Urothelium cell line (cell line): Measurements from ENCODE around the gene MDGA2.
"Not testable (repeated sequence)": the region's sequence is repeated elsewhere in the genome, so short reads cannot be mapped to it uniquely, and the experiment has no call there.

Source experiments
- DNase-seq: peaks from one replicate; pipeline ENCODE4 v3.0.0; 2011; ENCODE audit warnings: low spot score, mixed read lengths
- FAIRE-seq: peaks from 2 replicates; lab custom pipeline; 2011; peaks lifted over from hg19 to GRCh38; lab: Jason Lieb, UNC

MDGA2 gene

DNA sequence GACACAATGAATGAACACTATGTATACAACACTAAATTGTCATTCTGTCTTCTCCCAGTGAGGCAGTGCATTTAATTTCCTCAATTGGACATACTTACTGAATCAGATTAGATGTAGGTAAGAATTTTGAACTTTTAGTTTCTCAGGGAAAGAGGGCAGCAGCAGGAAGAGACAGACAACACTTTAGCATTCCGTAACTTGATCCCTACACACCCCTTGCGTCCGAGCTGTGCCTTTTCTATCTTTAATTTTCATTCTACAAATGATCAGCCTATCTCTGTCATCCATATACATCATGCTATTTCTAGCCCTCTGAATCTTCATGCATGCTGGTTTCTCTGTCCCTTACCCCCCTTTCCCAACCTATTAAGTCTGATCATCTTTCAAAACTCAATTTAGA, 665.8 kb downstream of the MDGA2 start:
- FAIRE-seq, result peak; percentile 82
- DNase-seq, result no peak

DNA sequence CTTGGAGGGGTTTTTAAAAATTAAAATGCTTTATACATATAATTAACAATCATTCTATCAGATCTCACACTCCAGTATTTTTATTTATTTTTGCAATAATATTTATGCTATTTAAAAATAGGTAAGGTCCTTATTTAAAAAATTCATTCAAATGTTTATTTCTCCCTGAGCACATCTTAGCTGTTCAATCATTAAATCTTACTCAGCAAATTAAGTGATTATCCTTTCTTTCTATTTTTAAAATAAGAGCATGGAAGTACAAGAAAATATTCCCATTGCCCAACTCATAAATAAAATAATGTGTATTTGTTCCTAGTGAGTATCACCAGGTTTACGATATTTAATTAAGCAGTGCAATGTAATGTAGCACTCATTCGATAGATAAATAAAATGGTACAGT, 666.7 kb downstream of the MDGA2 start:
- DNase-seq (no peak), FAIRE-seq (no peak)

DNA sequence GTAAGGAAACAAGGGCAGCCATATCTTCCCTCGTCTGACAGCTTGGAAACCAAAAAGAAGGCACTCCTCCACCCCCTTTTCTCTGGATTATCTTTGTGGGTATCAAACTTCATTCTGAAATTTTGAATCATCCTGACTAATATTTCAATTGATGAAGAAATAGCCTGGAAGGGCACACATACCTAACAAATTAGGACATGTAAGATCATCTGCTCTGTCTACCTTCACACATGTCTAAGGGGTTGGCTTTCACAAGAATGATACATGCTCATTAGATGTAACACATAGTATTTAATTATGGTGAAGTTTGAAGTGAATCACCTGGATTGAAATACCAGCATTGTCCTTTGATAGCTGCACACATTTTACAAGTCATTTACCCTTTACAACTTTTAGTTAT, 675.7 kb downstream of the MDGA2 start:
- FAIRE-seq, result no peak

DNA sequence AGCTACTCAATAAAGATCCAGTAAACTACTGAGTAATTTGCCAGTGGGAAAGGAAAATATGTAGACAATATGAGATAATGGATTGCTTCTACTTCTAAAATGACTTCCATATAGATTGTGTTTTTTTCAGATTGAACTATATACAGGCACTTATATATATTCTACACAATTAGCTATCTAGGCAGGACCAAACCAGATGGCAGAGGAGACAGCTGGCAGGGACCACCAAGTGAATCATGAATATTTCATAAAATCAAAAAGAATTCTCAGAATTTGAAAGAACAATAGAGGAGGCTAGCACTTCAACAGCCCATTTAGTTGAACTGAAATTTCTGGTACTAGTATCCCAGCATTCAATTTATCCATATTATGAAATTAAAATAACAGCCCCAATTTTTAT, 685.8 kb downstream of the MDGA2 start:
- FAIRE-seq, result no peak
- DNase-seq, result no peak

More for the DNA sequence above, 675.7 kb downstream of the MDGA2 start:
- no peak for DNase-seq

DNA sequence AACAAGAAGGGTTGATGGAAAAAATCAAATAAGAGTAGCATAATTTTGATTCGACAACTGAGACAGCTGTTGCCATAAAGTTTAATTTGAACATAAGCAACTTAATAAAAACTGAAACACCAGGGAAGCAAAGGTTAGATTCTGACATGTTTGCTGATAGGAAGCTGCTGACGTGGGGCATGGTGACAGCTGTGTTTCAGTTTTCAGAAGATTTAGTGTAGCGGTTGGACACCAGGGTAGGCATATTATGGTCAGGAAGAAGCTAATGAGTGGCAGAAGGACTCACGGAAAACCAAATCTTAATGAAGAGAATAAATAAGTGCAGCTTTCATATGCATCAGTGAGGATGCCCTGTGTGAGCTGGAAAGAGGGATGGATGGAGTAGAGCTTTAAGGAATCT, 687.1 kb downstream of the MDGA2 start:
- no peak for FAIRE-seq
- DNase-seq, result no peak

DNA sequence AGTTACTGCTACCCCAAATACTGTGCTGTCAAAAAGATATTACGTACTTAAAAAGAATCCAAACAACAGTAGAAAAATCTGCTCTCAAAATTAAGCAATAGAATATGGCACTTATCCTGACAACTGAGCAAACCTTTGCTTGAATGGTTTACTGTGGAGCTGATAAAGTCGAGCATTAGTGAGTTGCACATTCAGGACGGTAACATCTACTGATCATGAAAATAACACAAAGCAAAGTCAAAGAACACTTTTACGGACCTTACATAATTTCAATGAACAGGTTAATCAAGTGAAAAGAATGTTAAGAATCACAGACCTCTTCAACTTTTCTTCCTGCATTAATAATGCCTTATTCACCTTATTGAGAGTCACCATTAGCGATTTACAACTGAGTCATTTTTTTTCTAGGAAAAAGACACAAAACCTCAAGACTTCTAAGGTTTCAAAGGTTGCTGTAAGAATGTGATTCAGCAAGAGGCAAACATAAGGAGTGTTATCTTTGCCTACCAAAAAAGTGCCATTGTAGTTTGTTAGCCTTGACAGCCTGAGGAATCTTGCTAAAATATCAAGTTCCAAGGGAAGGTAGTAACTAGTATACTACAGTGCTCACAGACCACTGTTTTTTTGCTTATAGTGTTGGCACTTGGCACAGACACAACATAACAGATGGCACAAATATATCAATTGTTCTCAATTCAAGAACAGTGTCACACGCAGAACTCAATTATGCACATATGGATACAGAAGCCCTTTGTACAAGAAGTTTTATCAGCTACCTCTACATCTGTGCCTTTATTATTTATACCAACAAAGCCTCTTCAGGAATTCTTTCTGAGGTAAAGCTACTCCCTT, 689.6 kb downstream of the MDGA2 start:
- FAIRE-seq, result peak; percentile 63
- peak; percentile 16 for DNase-seq

DNA sequence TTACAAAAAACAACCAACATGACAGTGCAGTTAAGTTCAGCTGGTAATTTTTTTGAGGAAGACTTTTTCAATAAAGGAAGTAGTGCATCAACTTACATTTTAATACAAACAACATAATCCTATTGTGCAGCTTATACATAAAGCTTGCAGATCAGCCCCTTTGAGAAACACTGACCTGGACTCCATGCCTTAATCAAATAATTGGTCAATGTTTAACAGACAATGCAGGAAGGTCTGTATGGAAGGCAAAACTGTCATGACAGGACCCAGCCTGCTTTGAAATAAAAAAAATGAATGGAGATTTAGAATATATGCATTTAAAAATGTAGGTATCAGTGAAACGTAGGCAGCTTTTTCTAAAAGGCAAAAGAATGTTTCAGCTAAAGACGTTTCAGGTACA, 702.1 kb downstream of the MDGA2 start:
- DNase-seq (no peak), FAIRE-seq (peak; percentile 30)

DNA sequence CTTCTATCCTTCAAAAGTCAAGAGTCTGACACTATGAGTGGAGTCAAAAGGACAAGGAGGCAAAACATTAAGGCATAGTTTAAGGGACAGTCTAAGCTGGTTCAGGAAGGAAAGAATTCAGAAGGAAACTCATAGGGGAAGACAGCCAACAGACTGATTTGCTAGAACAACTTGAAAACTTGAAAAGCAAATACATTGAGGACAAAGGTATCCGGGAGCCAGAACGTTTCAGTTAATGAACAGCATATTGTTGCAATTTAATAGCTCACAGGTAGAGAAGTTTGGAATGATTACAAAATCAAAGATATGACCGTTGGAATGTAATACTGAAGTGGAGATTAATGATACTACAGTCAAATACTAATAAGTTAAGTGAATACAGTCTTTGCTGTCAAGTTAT, 711.0 kb downstream of the MDGA2 start:
- FAIRE-seq (peak; percentile 35), DNase-seq (no peak)

DNA sequence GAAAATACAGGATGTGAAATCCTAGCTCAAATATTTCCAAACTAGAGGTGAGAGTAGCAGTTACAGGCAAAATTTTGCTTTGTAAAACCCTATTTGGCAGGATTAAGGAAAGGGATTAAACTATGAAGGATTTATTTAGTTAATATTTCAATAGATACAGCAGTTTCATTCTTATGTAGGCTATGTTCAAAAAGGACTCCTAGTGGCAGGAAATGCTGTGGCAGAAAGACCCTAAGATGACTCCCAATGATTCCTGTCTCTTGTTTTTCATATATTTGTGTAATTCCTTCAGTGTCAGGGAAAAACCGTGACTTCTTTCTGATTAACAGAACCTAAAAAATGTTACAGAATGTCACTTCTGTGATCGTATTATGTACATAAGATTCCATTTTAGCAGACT, 724.3 kb downstream of the MDGA2 start:
- FAIRE-seq (no peak), DNase-seq (no peak)

DNA sequence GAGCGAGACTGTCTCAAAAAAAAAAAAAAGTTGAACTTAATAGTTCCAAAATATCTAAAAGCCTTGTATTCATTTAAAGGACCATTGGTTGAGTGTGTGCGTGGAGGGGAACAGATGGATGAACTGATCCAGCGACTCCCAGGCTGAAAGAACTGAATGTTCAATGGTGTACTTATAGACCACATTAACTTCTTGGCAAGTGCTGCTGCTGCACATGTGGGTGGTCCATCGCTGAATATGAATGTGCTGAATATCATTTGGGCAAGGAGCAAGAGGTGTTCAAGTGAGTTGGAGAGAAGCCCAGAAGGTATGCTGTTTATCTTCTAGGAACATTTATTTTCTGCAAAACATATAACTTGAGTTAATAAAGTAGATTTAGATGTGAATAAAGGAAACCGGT, 734.8 kb downstream of the MDGA2 start:
- DNase-seq (no peak), FAIRE-seq (no peak)

DNA sequence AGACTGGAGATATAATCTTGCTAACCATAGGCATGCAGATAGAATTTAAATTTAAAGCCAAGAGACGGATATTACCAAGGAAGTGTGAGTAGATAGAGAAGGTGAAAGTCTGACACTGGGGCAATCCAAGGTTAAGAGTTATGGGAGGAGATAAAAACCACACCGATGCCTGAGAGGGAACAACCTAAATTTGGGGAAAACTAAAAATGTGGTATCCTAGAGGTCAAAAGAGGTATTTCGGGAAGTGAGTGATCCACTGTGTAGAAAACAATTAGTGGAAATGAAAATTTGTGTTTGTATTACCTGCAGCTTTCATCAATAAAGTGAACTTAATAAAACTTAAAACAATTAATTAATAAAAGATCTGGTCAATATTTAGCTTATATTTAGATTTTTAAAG, 754.9 kb downstream of the MDGA2 start:
- DNase-seq (no peak), FAIRE-seq (no peak)

DNA sequence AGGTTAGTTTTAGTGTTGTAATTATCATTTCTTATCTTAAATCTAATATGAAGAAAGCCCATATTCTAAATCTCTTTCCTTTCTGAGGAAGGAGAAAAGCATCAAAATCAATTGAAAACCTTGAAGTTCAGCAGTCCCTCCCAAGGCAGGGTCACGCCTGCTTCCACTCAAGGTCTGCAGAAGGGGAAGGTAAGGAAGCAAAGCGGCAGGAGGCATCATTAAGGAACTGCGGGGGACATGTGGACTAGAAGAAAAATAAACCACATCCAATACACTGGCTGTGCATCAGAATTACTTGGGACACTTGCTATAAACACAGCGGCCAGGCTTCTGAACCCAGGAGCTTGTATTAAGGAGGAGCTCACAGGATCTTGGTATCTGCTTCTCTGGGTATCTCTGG, 759.9 kb downstream of the MDGA2 start:
- DNase-seq, FAIRE-seq: not testable (repeated sequence)

DNA sequence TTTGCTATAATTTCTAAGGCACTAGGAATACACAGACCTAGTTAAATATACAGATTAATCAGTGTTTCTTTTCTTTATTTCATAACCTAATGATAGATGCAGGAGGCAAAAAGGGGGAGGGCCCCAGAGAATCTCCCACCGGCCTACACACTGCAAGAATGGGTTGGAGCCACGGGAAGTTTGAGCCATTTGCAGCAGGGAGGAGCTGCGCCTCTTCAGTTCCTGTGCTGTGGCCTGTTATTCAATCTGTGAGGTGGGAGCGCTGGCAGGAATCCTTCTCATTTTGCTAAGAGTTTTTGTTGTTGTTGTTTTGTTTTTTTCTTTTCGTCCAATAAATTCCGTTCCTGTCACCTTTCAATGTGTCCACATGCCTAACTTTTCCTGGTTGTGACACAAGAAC, 772.6 kb downstream of the MDGA2 start:
- FAIRE-seq (no peak), DNase-seq (no peak)

DNA sequence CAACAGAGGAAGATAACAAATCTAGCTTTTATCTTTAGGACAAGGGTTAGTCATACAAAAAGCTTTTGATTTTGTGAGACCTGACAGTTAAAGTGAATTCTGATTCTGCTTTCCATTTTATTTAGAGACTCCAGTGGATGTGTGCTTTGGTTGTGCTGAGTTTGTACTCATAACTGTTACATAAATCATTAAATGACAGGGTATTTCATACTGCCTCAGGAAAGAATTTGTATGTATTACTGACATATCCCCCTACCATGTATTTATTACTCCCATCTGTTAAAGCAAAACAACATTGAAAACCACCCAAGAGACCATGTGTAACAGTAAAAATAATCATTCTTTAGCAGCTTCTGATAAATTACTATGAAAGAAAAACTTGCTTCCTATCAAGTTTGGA, 780.9 kb downstream of the MDGA2 start:
- FAIRE-seq (no peak), DNase-seq (no peak)

DNA sequence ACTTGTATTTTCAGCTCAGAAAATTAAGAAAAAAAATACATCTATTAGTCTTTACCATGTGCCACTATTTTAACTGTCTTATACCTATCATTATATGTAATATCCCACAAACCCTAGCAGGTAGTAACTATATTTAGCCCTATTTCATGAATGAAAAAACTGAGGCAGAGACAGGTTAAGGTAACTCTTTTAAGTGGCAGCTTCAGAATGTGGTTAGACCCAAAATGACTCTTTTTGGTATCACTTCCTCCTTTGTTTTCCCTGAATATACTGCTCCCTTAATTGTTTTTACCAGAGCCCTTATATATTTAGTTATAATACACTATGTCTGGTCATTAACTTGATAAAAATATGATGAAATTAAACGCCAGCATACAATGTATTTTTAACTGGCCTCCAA, 788.3 kb downstream of the MDGA2 start:
- no peak for FAIRE-seq
- no peak for DNase-seq

DNA sequence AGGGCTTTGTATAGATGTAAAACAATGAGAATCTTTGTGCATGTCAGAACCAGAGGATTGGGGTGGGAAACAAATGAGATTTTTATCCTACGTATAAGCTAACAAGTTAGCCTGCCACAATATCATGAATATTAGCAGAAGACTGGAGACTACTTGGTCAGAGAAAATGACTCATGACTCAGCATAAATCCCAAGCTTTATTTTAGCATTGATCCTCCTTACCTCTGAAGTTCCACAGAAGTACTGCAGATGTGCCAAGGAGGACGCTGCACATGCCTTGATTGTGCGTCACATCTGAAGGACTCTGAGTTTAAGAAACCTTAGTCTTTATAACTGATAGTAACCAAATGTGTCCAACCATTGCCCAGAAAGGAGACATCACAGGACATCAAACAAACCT, 789.8 kb downstream of the MDGA2 start:
- FAIRE-seq, result no peak
- DNase-seq, result no peak

DNA sequence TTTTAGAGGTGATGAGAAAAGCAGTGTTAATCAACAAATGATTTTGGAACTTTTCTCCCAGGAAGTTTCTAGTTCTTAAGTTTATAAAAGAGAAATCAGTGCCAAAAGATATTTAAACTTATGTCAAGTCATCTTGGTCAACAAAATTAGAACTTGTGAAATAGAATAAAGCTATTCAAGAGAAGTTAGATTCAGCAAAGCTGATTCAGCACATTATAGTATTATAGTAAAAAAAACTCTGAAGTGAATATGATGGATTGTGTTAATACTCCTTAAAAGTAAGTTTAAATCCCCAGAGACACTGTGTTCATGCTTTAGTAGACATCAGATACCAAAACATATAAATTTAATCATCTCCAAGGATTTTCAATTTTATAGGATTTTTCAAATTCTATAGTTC, 813.7 kb downstream of the MDGA2 start:
- FAIRE-seq, result no peak

DNA sequence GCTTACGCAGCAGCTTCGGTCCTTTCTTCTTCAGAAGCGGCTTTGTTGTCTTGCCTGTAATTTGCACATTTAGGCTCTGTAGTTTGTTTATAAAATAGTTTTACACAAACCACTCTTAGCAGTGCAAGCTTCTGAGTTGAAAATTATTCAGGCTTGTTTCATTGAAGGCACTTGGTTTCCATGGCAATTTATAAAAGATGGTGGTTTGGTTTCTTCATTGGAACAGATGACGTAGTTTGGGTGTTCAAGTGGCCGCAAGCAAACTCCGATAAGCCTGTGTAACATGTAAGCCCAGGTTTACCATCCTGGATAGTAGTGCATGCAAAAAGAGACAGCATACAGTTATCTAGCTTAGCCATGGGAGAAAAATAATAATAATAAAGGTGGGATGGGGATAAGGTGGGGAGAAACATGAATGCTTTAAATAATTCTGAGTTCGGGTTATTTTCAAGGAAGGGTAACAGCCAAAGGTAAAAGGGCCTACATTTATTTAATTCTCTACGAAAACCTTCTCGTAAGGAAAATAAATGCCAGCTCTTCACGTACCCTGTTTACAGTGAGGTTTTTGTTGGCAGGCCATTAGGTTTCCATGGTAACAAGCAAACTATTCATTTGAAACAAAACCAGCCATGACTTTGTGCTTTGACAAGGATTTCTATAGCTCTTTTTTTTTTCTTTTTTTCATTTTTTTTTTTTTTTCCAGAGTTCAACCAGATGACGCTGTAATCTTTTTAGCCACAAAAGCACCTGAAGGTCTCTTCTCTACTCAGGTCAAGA, 834.3 kb downstream of the MDGA2 start:
- DNase-seq (no peak), FAIRE-seq (no peak)

More for the DNA sequence above, 813.7 kb downstream of the MDGA2 start:
- no peak for DNase-seq

DNA sequence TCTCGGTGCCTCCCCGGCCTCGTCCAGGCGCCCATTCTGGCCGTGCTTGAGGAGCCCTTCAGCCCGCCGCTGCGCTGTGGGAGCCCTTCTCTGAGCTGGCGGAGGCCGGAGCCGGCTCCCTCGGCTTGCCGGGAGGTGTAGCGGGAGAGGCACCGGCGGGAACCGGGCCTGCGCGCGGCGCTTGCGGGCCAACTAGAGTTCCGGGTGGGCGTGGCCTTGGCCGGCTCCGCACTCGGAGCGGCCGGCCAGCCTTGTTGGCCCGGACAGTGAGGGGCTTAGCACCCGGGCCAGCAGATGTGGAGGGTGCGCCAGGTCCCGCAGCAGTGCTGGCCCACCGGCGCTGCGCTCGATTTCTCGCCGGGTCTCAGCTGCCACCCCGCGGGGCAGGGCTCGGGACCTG, 855.1 kb downstream of the MDGA2 start:
- DNase-seq (peak; percentile 21), FAIRE-seq (no peak)

DNA sequence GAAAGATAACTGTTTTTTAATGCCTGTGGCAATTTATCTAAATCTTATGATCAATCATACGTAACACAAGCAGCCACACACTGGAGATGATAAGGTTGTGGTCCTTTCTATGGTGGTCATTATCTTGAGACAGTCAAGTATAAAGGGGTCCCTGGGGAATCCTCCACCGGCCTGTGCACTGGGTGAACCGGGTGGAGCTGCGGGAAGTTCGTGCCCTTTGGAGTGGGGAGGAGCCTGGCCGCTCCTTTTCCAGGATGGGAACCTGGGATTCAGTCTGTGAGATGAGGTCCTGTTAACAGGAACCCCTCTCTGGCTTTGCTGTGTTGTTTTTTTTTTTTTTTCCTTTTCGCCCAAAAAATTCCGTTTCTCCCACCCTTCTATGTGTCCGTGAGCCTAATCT, 856.3 kb downstream of the MDGA2 start:
- FAIRE-seq (peak; percentile 9), DNase-seq (no peak)

DNA sequence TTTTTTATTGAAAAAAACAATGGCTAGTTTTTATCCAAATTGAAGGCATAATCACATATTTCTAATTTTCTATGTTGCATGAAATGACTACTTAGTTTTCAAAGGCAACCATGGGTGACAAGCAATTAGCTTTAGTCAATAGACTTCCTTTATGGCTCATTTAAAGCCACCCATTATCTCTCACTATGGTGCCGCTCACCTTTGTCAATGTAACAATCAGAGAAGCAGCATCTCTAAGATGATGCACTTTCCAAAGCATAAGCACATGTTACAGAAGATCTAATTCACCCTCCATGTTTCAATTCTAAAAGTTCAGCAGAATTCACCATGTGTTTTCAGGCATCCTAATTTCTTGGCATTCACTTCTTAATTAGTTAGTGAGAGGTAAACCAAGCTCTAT, 857.3 kb downstream of the MDGA2 start:
- peak; percentile 27 for FAIRE-seq
- no peak for DNase-seq

DNA sequence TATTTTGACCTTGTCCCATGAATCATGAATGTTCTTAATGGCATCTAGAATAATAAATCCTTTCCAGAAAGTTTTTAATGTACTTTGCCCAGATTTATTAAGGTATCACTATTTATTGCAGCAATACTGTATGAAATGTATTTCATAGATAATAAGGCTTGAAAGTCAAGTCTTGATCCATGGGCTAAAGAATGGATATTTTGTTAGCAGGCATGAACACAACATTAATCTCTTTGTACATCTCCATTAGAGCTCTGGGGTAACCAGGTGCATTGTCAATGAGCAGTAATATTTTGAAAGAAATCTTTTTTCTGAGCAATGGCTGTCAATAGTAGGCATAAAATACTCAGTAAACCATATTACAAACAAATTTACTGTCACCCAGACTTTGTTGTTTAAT, 882.3 kb downstream of the MDGA2 start:
- DNase-seq, result no peak
- no peak for FAIRE-seq
